HG03439 (cell line): ENCODE data around the gene ACADM.
"Not testable (repeated sequence)": the region's sequence is repeated elsewhere in the genome, so short reads cannot be mapped to it uniquely, and the experiment has no call there.

ENCODE experiments used
- ATAC-seq: cut with Tn5 transposase; IDR thresholded peaks from one replicate; pipeline ENCODE4 v1.9.1; 2021; ENCODE audit warnings: mild to moderate bottlenecking, moderate library complexity; ENCODE audit not compliant: unreplicated experiment

Gene ACADM

GRCh38 chr1:75724472-75725022 is at the start of gene ACADM:
Gene ACADM (plus strand): TSS chr1:75724709. CDS start chr1:75724788, 79 bp downstream.
- peak; percentile 89 for ATAC-seq

- ATAC-seq, result no peak
These were observed 47.1 kb upstream of the ACADM start for GRCh38 chr1:75677443-75677842.

- ATAC-seq, result not testable (repeated sequence)
These were observed 46.5 kb upstream of the ACADM start for GRCh38 chr1:75677964-75678363.

- no peak for ATAC-seq
These were observed 34.0 kb upstream of the ACADM start for GRCh38 chr1:75690547-75690946.

GRCh38 chr1:75693551-75693950 is 31.0 kb upstream of the ACADM start:
- ATAC-seq, result no peak

GRCh38 chr1:75696000-75696399 is 28.5 kb upstream of the ACADM start:
- ATAC-seq, result no peak

- ATAC-seq, result no peak
These were observed 17.3 kb upstream of the ACADM start for GRCh38 chr1:75707191-75707590.

- ATAC-seq, result no peak
These were observed 15.6 kb upstream of the ACADM start for GRCh38 chr1:75708910-75709309.

GRCh38 chr1:75710832-75711231 is 13.7 kb upstream of the ACADM start:
- ATAC-seq, result no peak

- no peak for ATAC-seq
These were observed 12.7 kb upstream of the ACADM start for GRCh38 chr1:75711846-75712245.

GRCh38 chr1:75712306-75712705 is 12.2 kb upstream of the ACADM start:
- ATAC-seq, result no peak

GRCh38 chr1:75719810-75720209 is 4.7 kb upstream of the ACADM start:
- ATAC-seq, result no peak

- ATAC-seq, result no peak
These were observed 4.2 kb upstream of the ACADM start for GRCh38 chr1:75720325-75720724.

GRCh38 chr1:75720820-75721219 is 3.7 kb upstream of the ACADM start:
- no peak for ATAC-seq

- not testable (repeated sequence) for ATAC-seq
These were observed 2.3 kb upstream of the ACADM start for GRCh38 chr1:75722246-75722645.

- no peak for ATAC-seq
These were observed 1.5 kb upstream of the ACADM start for GRCh38 chr1:75722966-75723365.

GRCh38 chr1:75723989-75724471 is 479 bp upstream of the ACADM start:
- ATAC-seq, result peak; percentile 73

- no peak for ATAC-seq
These were observed 757 bp downstream of the ACADM start for GRCh38 chr1:75725266-75725665.

GRCh38 chr1:75725861-75726361 is 1.4 kb downstream of the ACADM start:
- no peak for ATAC-seq

GRCh38 chr1:75727571-75727970 is 3.1 kb downstream of the ACADM start:
- ATAC-seq, result no peak

GRCh38 chr1:75730432-75730831 is 5.9 kb downstream of the ACADM start:
- ATAC-seq, result no peak

- ATAC-seq, result no peak
These were observed 7.4 kb downstream of the ACADM start for GRCh38 chr1:75731881-75732280.

GRCh38 chr1:75732703-75733102 is 8.2 kb downstream of the ACADM start:
- no peak for ATAC-seq
